H1 (cell line): ENCODE results near the gene SMOC2. TPM values are rescaled to one million over a fixed set of nuclear protein-coding genes. Genes with fewer than 3 reads are reported as not detected.

Source experiments
- CTCF ChIA-PET: fragments of 300-600 bp; sonication (Branson Sonifier 250); formaldehyde crosslinking; loops from one replicate; lab custom pipeline; 2021; ENCODE audit not compliant: partially characterized antibody; lab: Charles Lee
- POLR2A ChIA-PET: fragments of 300-600 bp; sonication (Branson Sonifier 250); formaldehyde crosslinking; loops from one replicate; lab custom pipeline; 2021; ENCODE audit warnings: inconsistent platforms; ENCODE audit not compliant: partially characterized antibody; lab: Charles Lee
- DNase-seq, 2 experiments: peaks; one replicate each; pipeline versions ENCODE4 v3.0.0 to v3.0.0-alpha.2; 2010 to 2022; ENCODE audit warnings: low spot score in 2 of 2, low read depth in 1 of 2, mixed read lengths in 1 of 2
- FAIRE-seq: peaks from 2 replicates; lab custom pipeline; 2011; peaks lifted over from hg19 to GRCh38; lab: Jason Lieb, UNC
- H2AFZ ChIP-seq: 2 replicates; pipeline ENCODE4 v1.8.1; 2012; ENCODE audit warnings: low read length, inconsistent platforms
- H2AK5ac ChIP-seq: 2 replicates; pipeline ENCODE4 v1.6.1; 2013; ENCODE audit warnings: low read depth, low read length
- H2BK120ac ChIP-seq: replicated peaks from 2 replicates; pipeline ENCODE3; 2013; ENCODE audit warnings: low read depth, low read length, inconsistent platforms
- H2BK12ac ChIP-seq: 2 replicates; pipeline ENCODE4 v1.6.1; 2013; ENCODE audit warnings: low read depth, low read length
- H2BK15ac ChIP-seq: 2 replicates; pipeline ENCODE4 v1.6.1; 2013; ENCODE audit warnings: low read length
- H2BK20ac ChIP-seq: 2 replicates; pipeline ENCODE4 v1.6.1; 2013; ENCODE audit warnings: low read length
- H2BK5ac ChIP-seq: 2 replicates; pipeline ENCODE4 v1.6.1; 2013; ENCODE audit warnings: low read depth, low read length
- H3K14ac ChIP-seq: 2 replicates; pipeline ENCODE4 v1.6.1; 2013; ENCODE audit warnings: inconsistent platforms; ENCODE audit not compliant: insufficient read length
- H3K18ac ChIP-seq: 2 replicates; pipeline ENCODE4 v1.6.1; 2013; ENCODE audit warnings: low read length; ENCODE audit errors: extremely low read depth
- H3K23ac ChIP-seq: 2 replicates; pipeline ENCODE4 v1.6.1; 2013; ENCODE audit warnings: inconsistent platforms; ENCODE audit not compliant: insufficient read length
- H3K23me2 ChIP-seq: 2 replicates; pipeline ENCODE4 v1.6.1; 2013; ENCODE audit warnings: low read depth, low read length
- H3K27ac ChIP-seq: 2 replicates; pipeline ENCODE4 v1.6.1; 2011; ENCODE audit warnings: low read depth, low read length, inconsistent platforms
- H3K27me3 ChIP-seq, 4 experiments: replicated peaks in 1 of 4; 1 replicate in 1 of 4; 2 replicates in 3 of 4; pipeline versions ENCODE4 v1.6.1 to v1.8.1; 2011 to 2013; ENCODE audit warnings: low read length in 3 of 4, mild to moderate bottlenecking in 3 of 4, inconsistent platforms in 2 of 4, mixed read lengths in 2 of 4, moderate library complexity in 1 of 4; ENCODE audit not compliant: control insufficient read depth in 3 of 4, insufficient read depth in 3 of 4; ENCODE audit errors: extremely low read depth in 1 of 4
- H3K36me3 ChIP-seq, 4 experiments: 2 replicates each; pipeline versions ENCODE4 v1.6.1 to v1.8.1; 2011 to 2013; ENCODE audit warnings: mild to moderate bottlenecking in 4 of 4, low read length in 3 of 4, moderate library complexity in 2 of 4, control low read depth in 1 of 4, inconsistent platforms in 1 of 4; ENCODE audit not compliant: insufficient read depth in 4 of 4, control insufficient read depth in 2 of 4
- H3K4ac ChIP-seq: replicated peaks from 2 replicates; pipeline ENCODE3; 2013; ENCODE audit warnings: low read length, low read depth, mixed read lengths, inconsistent platforms; ENCODE audit not compliant: insufficient read length
- H3K4me1 ChIP-seq, 4 experiments: replicated peaks in 1 of 4; 1 replicate in 1 of 4; 2 replicates in 3 of 4; pipeline versions ENCODE4 v1.6.1 to v1.8.1; 2011 to 2013; ENCODE audit warnings: low read length in 3 of 4, inconsistent platforms in 2 of 4, mixed read lengths in 1 of 4; ENCODE audit not compliant: insufficient read depth in 4 of 4, control insufficient read depth in 3 of 4
- H3K4me2 ChIP-seq, 2 experiments: 2 replicates each; pipeline versions ENCODE4 v1.6.1 to v1.8.1; 2011 to 2013; ENCODE audit warnings: low read depth in 2 of 2, low read length in 2 of 2, control low read depth in 1 of 2, inconsistent platforms in 1 of 2, mild to moderate bottlenecking in 1 of 2; ENCODE audit not compliant: insufficient read depth in 1 of 2
- H3K4me3 ChIP-seq, 4 experiments: fragments of 200-600, 300-600 bp in 1 of 4; sonication (generic), shearing (Covaris generic), sonication (Bioruptor Twin) in 1 of 4; 2 replicates each; pipeline versions ENCODE4 v1.5.1 to v1.8.1; 2011 to 2016; ENCODE audit warnings: low read length in 4 of 4, low read depth in 3 of 4, control low read depth in 2 of 4, inconsistent platforms in 2 of 4, mild to moderate bottlenecking in 2 of 4, mixed read lengths in 1 of 4, moderate library complexity in 1 of 4; ENCODE audit not compliant: insufficient read depth in 2 of 4; ENCODE audit errors: extremely low read depth in 1 of 4
- H3K56ac ChIP-seq: replicated peaks from 2 replicates; pipeline ENCODE3; 2013; ENCODE audit warnings: low read depth, mild to moderate bottlenecking, mixed read lengths, low read length, inconsistent platforms; ENCODE audit not compliant: insufficient read length
- H3K79me1 ChIP-seq: 2 replicates; pipeline ENCODE4 v1.6.1; 2013; ENCODE audit warnings: low read depth, low read length, control low read depth
- H3K79me2 ChIP-seq, 2 experiments: 2 replicates each; pipeline versions ENCODE4 v1.6.1 to v1.8.1; 2012 to 2013; ENCODE audit warnings: low read length in 2 of 2, mild to moderate bottlenecking in 2 of 2, inconsistent platforms in 1 of 2; ENCODE audit not compliant: insufficient read depth in 2 of 2, control insufficient read depth in 1 of 2
- H3K9ac ChIP-seq, 4 experiments: replicated peaks in 1 of 4; 1 replicate in 1 of 4; 2 replicates in 3 of 4; pipeline versions ENCODE4 v1.6.1 to v1.8.1; 2011 to 2013; ENCODE audit warnings: low read depth in 3 of 4, low read length in 3 of 4, control low read depth in 2 of 4, mild to moderate bottlenecking in 2 of 4, moderate library complexity in 2 of 4, inconsistent platforms in 1 of 4; ENCODE audit errors: extremely low read depth in 1 of 4
- H3K9me3 ChIP-seq, 2 experiments: 2 replicates each; pipeline versions ENCODE4 v1.6.1 to v1.8.1; 2012 to 2013; ENCODE audit warnings: mild to moderate bottlenecking in 2 of 2, moderate library complexity in 2 of 2, control low read depth in 1 of 2, inconsistent platforms in 1 of 2, low read depth in 1 of 2, low read length in 1 of 2, mixed read lengths in 1 of 2; ENCODE audit not compliant: insufficient read depth in 2 of 2
- H4K20me1 ChIP-seq, 2 experiments: replicated peaks in 1 of 2; 2 replicates each; pipeline versions ENCODE3 to v1.8.1; 2011 to 2013; ENCODE audit warnings: inconsistent platforms in 2 of 2, low read length in 2 of 2, mild to moderate bottlenecking in 1 of 2; ENCODE audit not compliant: insufficient read depth in 2 of 2, control insufficient read depth in 1 of 2
- H4K5ac ChIP-seq: 2 replicates; pipeline ENCODE4 v1.6.1; 2013; ENCODE audit warnings: low read length, low read depth, mixed read lengths, inconsistent platforms; ENCODE audit not compliant: insufficient read length
- H4K8ac ChIP-seq: 2 replicates; pipeline ENCODE4 v1.8.0; 2013; ENCODE audit warnings: mild to moderate bottlenecking, moderate library complexity, low read length, inconsistent platforms; ENCODE audit not compliant: insufficient read depth; ENCODE audit errors: extremely low read depth
- H4K91ac ChIP-seq: replicated peaks from 2 replicates; pipeline ENCODE3; 2013; ENCODE audit warnings: low read length, mixed read lengths, inconsistent platforms; ENCODE audit not compliant: insufficient read length
- ATF3 ChIP-seq: IDR thresholded peaks from 2 replicates; pipeline ENCODE4 v1.6.1; 2011; ENCODE audit warnings: low read depth, mild to moderate bottlenecking, low read length; ENCODE audit not compliant: insufficient read depth
- BCL11A ChIP-seq, 2 experiments: IDR thresholded peaks; one replicate each; pipeline ENCODE4 v1.6.1; 2011; ENCODE audit warnings: low read depth in 2 of 2, low read length in 2 of 2, mild to moderate bottlenecking in 2 of 2
- CBX5 ChIP-seq: fragments of 300-800, 300-1000 bp; sonication (generic); IDR thresholded peaks from 2 replicates; pipeline ENCODE4 v1.7.1; 2016; ENCODE audit warnings: antibody characterized with exemption, low read length, low read depth
- EP300 ChIP-seq, 2 experiments: IDR thresholded peaks; 1 replicate in 1 of 2; 2 replicates in 1 of 2; pipeline ENCODE4 v1.6.1; 2011 to 2012; ENCODE audit warnings: low read depth in 2 of 2, low read length in 2 of 2, mild to moderate bottlenecking in 2 of 2, borderline replicate concordance in 1 of 2, inconsistent platforms in 1 of 2, moderate library complexity in 1 of 2
- KDM4A ChIP-seq: IDR thresholded peaks from one replicate; pipeline ENCODE4 v1.7.1; 2012; ENCODE audit warnings: low read depth, mild to moderate bottlenecking, moderate library complexity, low read length, inconsistent platforms; ENCODE audit not compliant: severe bottlenecking
- NANOG ChIP-seq: IDR thresholded peaks from 2 replicates; pipeline ENCODE4 v1.6.1; 2011; ENCODE audit warnings: low read length, low read depth, mild to moderate bottlenecking, inconsistent platforms; ENCODE audit not compliant: insufficient read depth, poor library complexity, severe bottlenecking
- POLR2AphosphoS5 ChIP-seq: IDR thresholded peaks from 2 replicates; pipeline ENCODE4 v1.6.1; 2011; ENCODE audit warnings: low read depth, low read length
- RBBP5 ChIP-seq: IDR thresholded peaks from 2 replicates; pipeline ENCODE4 v1.7.1; 2012; ENCODE audit warnings: low read depth, mild to moderate bottlenecking, inconsistent platforms, low read length, moderate library complexity, borderline replicate concordance
- SAP30 ChIP-seq: fragments of 300-600 bp; sonication (generic); IDR thresholded peaks from 2 replicates; pipeline ENCODE4 v1.7.1; 2012; ENCODE audit warnings: low read length, moderate library complexity, mild to moderate bottlenecking, inconsistent platforms; ENCODE audit not compliant: insufficient read depth, insufficient replicate concordance
- SIX5 ChIP-seq: IDR thresholded peaks from 2 replicates; pipeline ENCODE4 v1.6.1; 2011; ENCODE audit warnings: mild to moderate bottlenecking, low read depth, low read length
- SP1 ChIP-seq: IDR thresholded peaks from 2 replicates; pipeline ENCODE4 v1.6.1; 2011; ENCODE audit warnings: low read depth, low read length
- SUZ12 ChIP-seq: fragments of 200-600 bp; sonication (generic); IDR thresholded peaks from 2 replicates; pipeline ENCODE4 v1.6.1; 2012; ENCODE audit warnings: mild to moderate bottlenecking, inconsistent platforms, low read length, moderate library complexity, mixed read lengths
- TAF7 ChIP-seq: optimal IDR thresholded peaks from 2 replicates; pipeline ENCODE3; 2011; ENCODE audit warnings: low read depth, mild to moderate bottlenecking, inconsistent platforms, low read length, moderate library complexity, borderline replicate concordance
- YY1 ChIP-seq: IDR thresholded peaks from 2 replicates; pipeline ENCODE4 v1.6.1; 2011; ENCODE audit warnings: low read depth, mild to moderate bottlenecking, low read length
- WGBS, 2 experiments: shearing (Covaris generic) in 1 of 2; methylation state at CpG; one replicate each; pipeline versions ENCODE4 v1.1.6 to v1.1.7; 2013 to 2015; ENCODE audit warnings: low lambda C conversion rate in 2 of 2, mixed read lengths in 2 of 2, inconsistent platforms in 1 of 2, low coverage in 1 of 2, missing lambda C conversion rate in 1 of 2; ENCODE audit not compliant: insufficient replicate concordance in 2 of 2, insufficient coverage in 1 of 2, insufficient read length in 1 of 2; ENCODE audit errors: extremely low coverage in 1 of 2, missing lambda C conversion rate in 1 of 2; 5-methylcytosine and 5-hydroxymethylcytosine counted together
- polyA plus RNA-seq, 7 experiments: library from polyadenylated mRNA; depleted of rRNA in 3 of 7; stranded (reverse) in 5 of 7; unstranded in 2 of 7; fragments of >200 nt in 5 of 7; fragments of 200-250 nt in 2 of 7; gene quantifications; 1 replicate in 5 of 7; 2 replicates in 1 of 7; 4 replicates in 1 of 7; pipeline versions ENCODE4 v1.2.1 to v1.2.3, GENCODE V29; 2011 to 2013; ENCODE audit warnings: missing spikeins in 2 of 7, mixed read lengths in 2 of 7
- total RNA-seq: library from RNA; stranded (reverse); fragmentation: NEBNext Ultra II Directional; extraction: Animal tissue kit (Norgen Biotek cat#: 25700); gene quantifications from 2 replicates; pipeline ENCODE4 v1.2.1, GENCODE V29; 2021

SMOC2 gene
- total and polyA plus RNA-seq, 2 of the 8 experiments (the other 6 are each of a cell fraction or from before 2014, with no cell fraction given), result 7.7 to 8.5 TPM

GRCh38 chr6:168532070-168532469 lies 91.1 kb downstream of the SMOC2 start:
- H2BK5ac ChIP-seq, result no peak overlapping the region; the same call in 1 of the 2 replicates
- H3K14ac ChIP-seq, result no peak overlapping the region
- no peak overlapping the region for H2BK15ac ChIP-seq
- no peak overlapping the region for H2AK5ac ChIP-seq
- H3K9me3 ChIP-seq, result no peaks in the 10 kb centered on the region
- CTCF ChIA-PET, result interaction anchor here (1.2 to 1.4 kb wide), 4 partner anchors 7 to 350 kb away, joined by 3 to 4 read pairs (median 4); no protein-coding TSS in a partner anchor
- no peak overlapping the region for H3K27ac ChIP-seq
- H4K91ac ChIP-seq, result no peak overlapping the region
- no peaks in the 10 kb centered on the region for H3K36me3 ChIP-seq
- H2BK12ac ChIP-seq, result no peak overlapping the region
- no peaks in the 10 kb centered on the region for H3K79me1 ChIP-seq
- H3K18ac ChIP-seq, result no peak overlapping the region
- no peaks in the 10 kb centered on the region for H3K23me2 ChIP-seq
- H3K9ac ChIP-seq, result no peak overlapping the region
- H4K8ac ChIP-seq, result no peak overlapping the region
- H3K56ac ChIP-seq, result no peak overlapping the region
- H2BK120ac ChIP-seq, result no peak overlapping the region
- no peaks in the 10 kb centered on the region for H4K20me1 ChIP-seq
- H3K4me3 ChIP-seq, result no peak overlapping the region
- no peaks in the 10 kb centered on the region for H3K27me3 ChIP-seq
- WGBS, 2 experiments, result 74% methylated on average over 5 of the region's 5 CpGs; no CpG with 5 or more reads in 1 of the 2 experiments
- FAIRE-seq (no peak), DNase-seq (no peak)
- H3K4ac ChIP-seq, result no peak overlapping the region
- H2BK20ac ChIP-seq, result no peak overlapping the region
- no peak overlapping the region for H4K5ac ChIP-seq
- no peak overlapping the region for H3K4me2 ChIP-seq
- no peak overlapping the region for H2AFZ ChIP-seq
- POLR2A ChIA-PET, result no interaction called here
- H3K23ac ChIP-seq, result no peak overlapping the region
- H3K4me1 ChIP-seq, result no peaks in the 10 kb centered on the region
- no peaks in the 10 kb centered on the region for H3K79me2 ChIP-seq
- TF ChIP-seq SUZ12 (no peak), YY1 (no peak), SIX5 (no peak), TAF7 (no peak), NANOG (no peak), CBX5 (no peak), SP1 (no peak), ATF3 (no peak), EP300 (IDR thresholded peaks at IDR 0.05; ENCODE audit: borderline replicate concordance in 1 of 2, low read depth in 2 of 2, low read length in 2 of 2) (no peak), RBBP5 (no peak), KDM4A (no peak), SAP30 (no peak), BCL11A (IDR thresholded peaks at IDR 0.05; ENCODE audit: low read depth in 2 of 2, low read length in 2 of 2) (no peak), POLR2AphosphoS5 (no peak)
